Skeletal muscle tissue (tissue), 4 donors: ENCODE data around the gene MAGEA11. TPM values are rescaled to one million over a fixed set of nuclear protein-coding genes. Genes with fewer than 3 reads are reported as not detected.
"Not testable (repeated sequence)": the region's sequence is repeated elsewhere in the genome, so short reads cannot be mapped to it uniquely, and the experiment has no call there.

Source experiments
- H3K27ac ChIP-seq: one replicate; pipeline ENCODE4 v1.7.0; 2013; ENCODE audit warnings: mild to moderate bottlenecking, low read depth, low read length, inconsistent platforms
- H3K27me3 ChIP-seq, 3 donors: one replicate each; pipeline ENCODE4 v1.7.0; 2013; ENCODE audit warnings: low read length in 3 of 3; ENCODE audit not compliant: control insufficient read depth in 3 of 3, insufficient read depth in 3 of 3
- H3K36me3 ChIP-seq, 3 donors: one replicate each; pipeline ENCODE4 v1.7.0; 2013; ENCODE audit warnings: low read length in 3 of 3; ENCODE audit not compliant: control insufficient read depth in 3 of 3, insufficient read depth in 3 of 3
- H3K4me1 ChIP-seq, 3 donors: one replicate each; pipeline ENCODE4 v1.7.0; 2013; ENCODE audit warnings: low read length in 3 of 3, mild to moderate bottlenecking in 3 of 3; ENCODE audit not compliant: control insufficient read depth in 3 of 3, insufficient read depth in 3 of 3
- H3K4me3 ChIP-seq, 3 donors: one replicate each; pipeline ENCODE4 v1.7.0; 2013; ENCODE audit warnings: low read length in 3 of 3
- H3K9ac ChIP-seq, 3 donors: one replicate each; pipeline ENCODE4 v1.7.0; 2013; ENCODE audit warnings: low read length in 3 of 3, mild to moderate bottlenecking in 3 of 3, moderate library complexity in 2 of 3, low read depth in 1 of 3
- H3K9me3 ChIP-seq, 3 donors: one replicate each; pipeline ENCODE4 v1.7.0; 2013; ENCODE audit warnings: low read length in 3 of 3; ENCODE audit not compliant: control insufficient read depth in 3 of 3
- total RNA-seq: library from RNA; depleted of rRNA; stranded (reverse); fragments of >200 nt; gene quantifications from one replicate; pipeline ENCODE4 v1.2.3, GENCODE V29; 2014
- donor health status: Osteomylitis.

MAGEA11 gene
- total RNA-seq, result not detected

DNA sequence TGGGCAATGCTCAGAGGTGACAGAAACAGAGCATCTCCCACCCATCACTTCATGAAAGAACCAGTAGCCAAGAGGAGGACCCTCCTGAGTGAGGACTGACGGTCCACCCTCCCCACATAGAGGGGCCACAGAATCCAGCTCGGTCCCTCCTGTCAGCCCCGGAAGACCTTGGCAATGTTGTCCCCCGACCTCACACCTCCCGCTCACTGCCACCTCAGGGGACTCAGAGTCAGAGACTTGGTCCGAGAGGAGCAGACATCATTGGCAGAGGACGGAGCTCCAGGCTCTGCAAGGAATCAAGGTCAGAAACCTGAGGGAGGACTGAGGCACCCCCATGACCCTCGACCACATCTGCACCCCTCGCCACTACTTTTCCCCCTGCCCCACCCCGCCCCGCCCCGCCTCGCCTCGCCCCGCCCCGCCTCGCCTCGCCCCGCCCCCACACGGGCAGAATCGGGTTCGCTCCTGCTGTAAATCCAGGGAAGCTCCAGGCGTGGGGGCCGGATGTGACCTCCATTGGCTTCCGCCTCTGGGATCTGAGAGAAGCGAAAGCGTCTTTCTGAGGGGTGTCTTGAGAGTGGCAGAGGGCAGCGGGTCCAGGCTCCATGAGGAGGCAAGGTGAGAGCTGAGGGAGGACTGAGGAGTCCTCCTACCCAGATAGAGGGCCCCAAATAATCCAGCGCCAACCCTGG lies at the start of gene MAGEA11:
MAGEA11 (plus strand) TSS at position 516 of the 692 bp plus-strand sequence. CDS start 1,100 bp downstream, outside the sequence.
- no peak within 1 kb of the TSS for H3K27ac ChIP-seq
- no peaks in the 10 kb centered on the region for H3K27me3 ChIP-seq
- no peaks in the 10 kb centered on the region for H3K36me3 ChIP-seq
- H3K4me3 ChIP-seq, result no peak within 1 kb of the TSS
- no peaks in the 10 kb centered on the region for H3K4me1 ChIP-seq
- no peak within 1 kb of the TSS for H3K9ac ChIP-seq
- no peaks in the 10 kb centered on the region for H3K9me3 ChIP-seq

DNA sequence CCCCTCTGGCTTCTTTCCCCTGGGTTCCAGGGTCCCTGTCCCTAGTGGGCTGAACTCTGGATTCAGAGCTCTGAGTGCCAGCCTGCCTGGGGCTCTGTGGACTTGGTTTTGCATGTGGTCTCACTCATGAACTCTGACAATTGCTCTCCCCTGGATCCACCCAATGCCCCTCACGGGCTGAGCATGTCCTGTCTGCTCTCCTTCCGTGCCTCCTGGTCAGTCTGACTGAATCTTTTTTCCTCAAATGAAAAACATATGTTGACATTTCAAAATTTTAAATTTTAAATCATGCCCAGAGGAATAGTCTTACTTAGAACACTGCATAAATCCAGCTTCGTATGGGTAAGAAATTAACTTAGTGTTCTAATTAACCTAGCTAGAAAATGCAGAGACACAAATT lies 36.8 kb upstream of the MAGEA11 start:
- H3K9ac ChIP-seq, H3K4me3 ChIP-seq, H3K27me3 ChIP-seq, H3K36me3 ChIP-seq, H3K27ac ChIP-seq, H3K4me1 ChIP-seq, H3K9me3 ChIP-seq: not testable (repeated sequence)

- not testable (repeated sequence) for H3K9ac ChIP-seq, H3K9me3 ChIP-seq, H3K4me1 ChIP-seq, H3K4me3 ChIP-seq, H3K27me3 ChIP-seq, H3K36me3 ChIP-seq, H3K27ac ChIP-seq
These were observed 36.3 kb upstream of the MAGEA11 start for GRCh38 chrX:149675554-149675953.

DNA sequence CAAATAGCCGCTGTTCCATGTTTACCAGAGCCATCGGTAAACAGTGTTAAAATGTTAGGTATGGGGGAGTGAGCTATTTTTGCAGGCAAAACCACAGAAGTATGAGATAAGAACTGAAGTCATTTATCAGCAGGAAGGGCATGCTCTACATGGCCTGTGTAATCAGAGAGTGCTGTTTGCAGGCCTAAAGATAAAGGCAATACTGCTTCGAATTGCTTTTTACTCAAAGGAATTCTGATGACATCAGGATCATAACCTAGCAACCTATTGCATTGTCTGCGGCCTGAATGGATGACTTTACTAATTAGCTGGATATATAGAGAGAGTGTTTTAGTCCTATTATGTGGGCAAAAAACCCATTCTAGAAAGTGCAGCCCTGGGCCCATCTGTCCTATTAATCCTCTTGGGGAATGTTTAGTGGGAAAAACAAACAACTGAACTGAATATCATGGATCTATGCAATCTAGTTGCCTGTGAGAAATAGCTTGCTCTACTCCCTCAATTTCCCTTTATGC lies 32.6 kb upstream of the MAGEA11 start:
- H3K36me3 ChIP-seq, H3K4me1 ChIP-seq, H3K27ac ChIP-seq, H3K9ac ChIP-seq, H3K9me3 ChIP-seq, H3K4me3 ChIP-seq, H3K27me3 ChIP-seq: not testable (repeated sequence)

DNA sequence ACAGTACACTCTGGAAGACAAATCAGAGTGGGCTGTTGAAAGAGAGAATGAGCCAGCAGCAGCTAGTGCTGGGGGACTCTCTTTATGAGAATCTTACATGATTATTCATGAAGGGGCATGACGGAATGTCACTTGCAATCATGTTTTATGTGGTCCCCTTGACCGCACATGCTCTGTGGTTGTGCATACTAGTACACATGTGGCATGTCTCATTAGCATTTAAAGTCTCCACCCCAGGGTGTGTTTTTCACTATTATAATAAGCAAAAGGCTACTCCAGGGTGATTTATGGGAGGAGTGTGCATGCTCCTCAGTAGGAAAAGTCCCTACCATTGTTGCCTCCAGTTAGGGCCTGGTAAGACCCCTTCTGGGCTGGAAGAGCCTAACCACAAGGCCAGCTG lies 30.7 kb upstream of the MAGEA11 start:
- Histone ChIP-seq H3K9ac (no peak overlapping the region), H3K9me3 (no peaks in the 10 kb centered on the region), H3K4me1 (no peaks in the 10 kb centered on the region), H3K36me3 (no peaks in the 10 kb centered on the region), H3K27me3 (no peaks in the 10 kb centered on the region), H3K27ac (no peak overlapping the region), H3K4me3 (no peak overlapping the region)

GRCh38 chrX:149682031-149682430 lies 29.8 kb upstream of the MAGEA11 start:
- Histone ChIP-seq H3K9me3 (no peaks in the 10 kb centered on the region), H3K4me1 (no peaks in the 10 kb centered on the region), H3K27ac (no peak overlapping the region), H3K4me3 (no peak overlapping the region), H3K27me3 (no peaks in the 10 kb centered on the region), H3K36me3 (no peaks in the 10 kb centered on the region), H3K9ac (no peak overlapping the region)

DNA sequence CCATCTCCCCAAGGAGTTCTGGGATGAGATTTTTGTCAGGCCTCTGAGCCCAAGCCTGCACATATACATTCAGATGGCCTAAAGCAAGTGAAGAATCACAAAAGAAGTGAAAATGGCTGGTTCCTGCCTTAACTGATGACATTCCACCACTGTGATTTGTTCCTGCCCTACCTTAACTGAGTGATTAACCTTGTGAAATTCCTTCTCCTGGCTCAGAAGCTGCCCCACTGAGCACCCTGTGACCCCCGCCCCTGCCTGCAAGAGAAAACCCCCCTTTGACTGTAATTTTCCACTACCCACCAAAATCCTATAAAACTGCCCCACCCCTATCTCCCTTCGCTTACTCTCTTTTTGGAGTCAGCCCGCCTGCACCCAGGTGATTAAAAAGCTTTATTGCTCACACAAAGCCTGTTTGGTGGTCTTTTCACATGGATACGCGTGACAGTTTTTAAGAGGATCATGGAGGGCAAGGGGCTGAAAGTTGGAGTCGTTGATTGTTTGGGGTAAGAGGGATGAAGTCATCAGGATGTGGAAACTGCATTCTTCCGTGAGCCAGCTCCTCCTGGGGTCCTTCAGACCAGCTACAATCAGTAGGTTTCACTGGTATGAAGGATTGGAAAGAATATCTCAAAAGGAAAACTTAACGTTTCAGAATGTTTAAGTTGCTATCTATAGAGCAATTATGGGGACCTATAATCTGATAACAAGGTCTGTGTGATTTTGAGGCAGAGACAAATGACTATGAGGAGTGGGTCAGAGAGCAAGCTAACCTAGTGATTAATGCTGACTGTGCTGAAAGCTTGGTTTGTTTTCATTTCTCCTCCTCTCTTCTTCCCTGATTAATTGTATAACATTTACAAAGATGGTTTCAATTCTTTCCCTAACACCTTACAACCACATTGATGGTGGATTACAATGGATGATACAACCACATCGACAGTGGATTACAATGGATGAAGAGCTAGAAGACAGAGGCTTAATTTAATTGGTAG lies 28.6 kb upstream of the MAGEA11 start:
- no peaks in the 10 kb centered on the region for H3K27me3 ChIP-seq
- H3K27ac ChIP-seq, result no peak overlapping the region
- H3K36me3 ChIP-seq, result no peaks in the 10 kb centered on the region
- no peaks in the 10 kb centered on the region for H3K4me1 ChIP-seq
- no peak overlapping the region for H3K4me3 ChIP-seq
- no peak overlapping the region for H3K9ac ChIP-seq
- no peaks in the 10 kb centered on the region for H3K9me3 ChIP-seq

DNA sequence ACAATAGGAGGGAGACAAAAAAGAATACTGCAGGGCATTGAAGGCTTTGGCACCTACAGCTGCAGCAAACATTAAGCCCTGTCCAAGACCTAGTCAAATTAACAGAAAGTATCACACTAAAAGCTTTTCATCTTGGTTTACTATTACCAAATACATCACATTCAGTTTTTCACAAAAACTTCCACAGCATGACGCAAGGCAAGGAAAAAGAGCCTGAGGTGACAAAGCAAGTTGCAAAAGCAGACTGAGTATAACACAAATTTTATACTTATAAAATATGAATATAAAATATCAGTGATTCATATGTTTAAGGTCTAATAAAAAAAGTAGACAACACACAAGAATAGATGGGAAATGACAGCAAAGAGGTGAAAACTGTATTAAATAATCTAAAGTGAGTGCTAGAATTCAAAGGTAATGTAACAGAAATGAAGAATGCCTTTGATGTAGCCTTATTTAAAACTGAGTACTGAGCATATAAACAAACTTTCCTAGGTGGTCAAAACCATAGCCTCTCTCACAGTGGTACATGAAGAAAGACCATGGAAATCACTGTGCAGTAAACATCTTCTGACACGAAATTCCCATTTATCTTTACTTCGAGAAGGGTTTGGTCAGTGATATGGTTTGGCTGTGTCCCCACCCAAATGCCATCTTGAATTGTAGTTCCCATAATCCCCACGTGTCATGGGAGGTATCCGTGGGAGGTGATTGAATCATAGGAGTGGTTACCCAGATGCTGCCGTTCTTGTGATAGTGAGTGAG lies 27.7 kb upstream of the MAGEA11 start:
- Histone ChIP-seq H3K27ac (no peak overlapping the region), H3K4me3 (no peak overlapping the region), H3K4me1 (no peaks in the 10 kb centered on the region), H3K9me3 (no peaks in the 10 kb centered on the region), H3K9ac (no peak overlapping the region), H3K36me3 (no peaks in the 10 kb centered on the region), H3K27me3 (no peaks in the 10 kb centered on the region)

GRCh38 chrX:149687991-149688390 lies 23.9 kb upstream of the MAGEA11 start:
- Histone ChIP-seq H3K27me3 (no peaks in the 10 kb centered on the region), H3K9ac (no peak overlapping the region), H3K4me1 (no peaks in the 10 kb centered on the region), H3K36me3 (no peaks in the 10 kb centered on the region), H3K4me3 (no peak overlapping the region), H3K9me3 (no peaks in the 10 kb centered on the region), H3K27ac (no peak overlapping the region)
